HG03571 (cell line): ENCODE data around the gene TOP1.

Experiments used
- ATAC-seq: cut with Tn5 transposase; IDR thresholded peaks from one replicate; pipeline ENCODE4 v1.9.1; 2021; ENCODE audit not compliant: unreplicated experiment

The TOP1 gene

DNA sequence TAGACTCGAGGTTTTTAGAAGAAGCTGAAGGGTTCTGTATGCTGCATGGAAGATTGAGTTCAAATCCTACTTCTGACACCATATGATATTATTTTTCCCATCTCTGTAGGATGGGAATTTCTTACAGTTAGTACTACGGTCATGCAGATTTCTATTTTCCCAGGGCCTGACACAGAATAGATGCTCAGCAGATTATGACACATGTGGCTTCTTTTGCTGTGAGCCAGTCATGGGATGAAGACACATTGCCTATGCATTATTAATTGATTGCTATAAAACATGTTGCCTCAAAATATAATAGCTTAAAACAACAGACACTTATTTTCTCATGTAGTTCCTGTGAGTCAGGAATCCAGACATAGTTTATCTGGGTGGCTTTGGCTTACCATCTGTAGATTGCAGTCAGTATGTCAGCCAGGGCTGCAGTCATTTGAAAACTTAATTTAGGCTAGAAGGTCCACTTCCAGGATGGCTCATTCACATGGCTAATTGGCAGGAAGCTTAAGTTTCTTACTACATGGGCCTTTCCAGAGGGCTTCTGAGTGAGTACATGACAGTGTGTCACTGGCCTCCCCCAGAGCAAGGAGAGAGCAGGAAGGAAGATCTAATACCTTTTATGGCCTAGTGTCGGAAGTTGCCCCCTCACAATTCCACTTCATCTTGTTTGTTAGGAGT, 29.5 kb downstream of the TOP1 start:
- ATAC-seq: no peak

DNA sequence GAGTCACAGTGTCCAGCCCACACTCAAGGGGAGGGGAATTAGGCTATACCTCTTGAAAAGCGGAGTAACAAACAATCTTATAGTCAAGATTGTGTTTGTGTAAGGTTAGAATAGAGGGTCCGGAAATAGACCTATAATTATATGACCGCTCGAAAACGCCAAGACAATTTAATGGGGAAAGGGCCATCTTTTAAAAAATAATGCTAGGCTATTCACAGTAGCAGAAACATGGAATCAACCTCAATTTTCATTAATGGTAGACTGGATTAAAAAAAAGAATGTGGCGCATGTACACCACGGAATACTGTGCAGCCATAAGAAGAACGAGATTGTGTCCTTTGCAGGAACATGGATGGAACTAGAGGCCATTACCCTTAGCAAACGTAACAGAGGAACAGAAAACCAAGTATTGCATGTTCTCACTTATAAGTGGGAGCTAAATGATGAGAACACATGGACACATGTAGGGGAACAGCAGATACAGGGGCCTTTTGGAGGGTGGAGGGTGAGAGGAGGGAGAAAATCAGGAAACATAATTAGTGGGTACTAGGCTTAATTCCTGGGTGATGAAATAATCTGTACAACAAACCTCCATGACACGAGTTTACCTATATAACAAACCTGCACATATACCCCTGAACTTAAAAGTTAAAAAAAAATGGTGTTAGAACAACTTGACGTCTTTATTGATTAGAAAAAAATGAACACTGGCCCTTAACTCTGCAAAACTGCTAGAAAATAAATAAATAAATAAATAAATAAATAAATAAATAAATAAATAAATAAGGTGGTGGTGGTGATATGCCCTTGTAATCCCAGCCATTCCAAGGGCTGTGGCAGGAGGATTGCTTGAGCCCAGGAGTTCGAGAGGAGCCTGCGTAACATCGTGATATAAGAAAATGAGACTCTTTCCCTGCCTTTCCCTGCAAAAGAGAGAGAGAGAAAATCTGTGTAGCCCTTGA, 30.3 kb downstream of the TOP1 start:
- ATAC-seq: no peak

DNA sequence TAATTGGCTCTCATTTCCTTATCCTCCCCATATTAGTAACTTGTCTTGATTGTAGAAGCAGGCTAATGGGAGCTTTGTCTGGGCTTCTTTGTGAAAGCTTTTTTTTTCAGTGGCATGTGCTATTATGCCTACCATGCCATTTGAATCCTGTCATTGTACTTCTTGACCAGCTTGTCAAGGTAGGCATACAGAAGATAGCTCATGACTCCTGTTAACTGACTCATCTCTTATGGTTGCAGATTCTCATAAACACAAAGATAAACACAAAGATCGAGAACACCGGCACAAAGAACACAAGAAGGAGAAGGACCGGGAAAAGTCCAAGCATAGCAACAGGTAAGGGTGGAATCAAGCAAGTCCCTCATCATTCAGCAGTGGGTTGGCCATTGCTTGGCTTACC, 32.5 kb downstream of the TOP1 start:
- no peak for ATAC-seq

DNA sequence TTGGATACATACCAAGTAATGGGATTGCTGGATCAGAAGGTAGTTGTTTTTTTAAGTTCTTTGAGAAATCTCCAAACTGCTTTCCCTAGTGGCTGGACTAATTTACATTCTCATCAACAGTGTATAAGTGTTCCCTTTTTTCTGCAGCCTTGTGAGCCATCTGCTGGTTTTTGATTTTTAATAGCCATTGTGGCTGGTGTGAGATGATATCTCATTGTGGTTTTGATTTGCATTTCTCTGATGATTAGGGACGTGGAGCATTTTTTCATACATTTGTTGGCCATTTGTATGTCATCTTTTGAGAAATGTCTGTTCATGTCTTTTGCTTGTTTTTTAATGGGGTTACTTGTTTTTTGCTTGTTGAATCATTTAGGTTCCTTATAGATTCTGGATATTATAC, 34.8 kb downstream of the TOP1 start:
- ATAC-seq: no peak

DNA sequence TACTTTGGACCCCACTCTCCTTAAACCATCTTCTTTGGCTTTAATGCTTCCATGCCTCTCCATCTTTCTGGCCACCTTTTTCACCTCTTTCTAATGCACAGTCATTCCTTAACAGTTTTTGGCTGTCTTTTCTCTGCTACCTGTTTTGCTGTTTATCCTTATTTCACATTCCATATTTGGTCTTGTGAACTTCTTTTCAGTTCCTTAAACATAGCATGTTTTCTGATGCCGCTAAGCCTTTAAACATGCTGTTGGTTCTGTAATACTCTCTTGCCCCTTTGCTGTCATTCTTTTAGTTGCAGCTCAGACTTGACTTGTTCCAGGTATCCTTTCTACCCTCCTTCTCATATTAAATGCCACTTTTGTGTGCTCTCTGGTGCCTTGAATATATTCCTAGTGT, 35.8 kb downstream of the TOP1 start:
- ATAC-seq: peak; percentile 84

DNA sequence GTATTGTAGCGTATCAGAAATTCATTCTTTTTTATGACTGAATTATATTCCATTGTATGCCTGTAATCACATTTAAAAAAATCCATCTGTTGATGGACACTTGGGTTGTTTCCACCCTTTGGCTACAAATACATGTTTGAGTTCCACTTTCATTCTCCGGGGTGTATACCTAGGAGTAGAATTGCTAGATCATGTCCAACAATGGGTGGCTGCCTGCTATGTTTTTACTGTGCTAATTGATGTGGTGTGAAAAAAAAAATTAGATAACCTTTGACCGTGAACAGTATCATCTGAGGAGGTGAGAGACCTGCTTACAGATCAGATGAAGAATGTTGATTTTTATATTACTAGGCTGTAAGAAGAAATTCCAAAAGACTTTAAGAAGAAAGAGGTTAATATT, 37.1 kb downstream of the TOP1 start:
- no peak for ATAC-seq

DNA sequence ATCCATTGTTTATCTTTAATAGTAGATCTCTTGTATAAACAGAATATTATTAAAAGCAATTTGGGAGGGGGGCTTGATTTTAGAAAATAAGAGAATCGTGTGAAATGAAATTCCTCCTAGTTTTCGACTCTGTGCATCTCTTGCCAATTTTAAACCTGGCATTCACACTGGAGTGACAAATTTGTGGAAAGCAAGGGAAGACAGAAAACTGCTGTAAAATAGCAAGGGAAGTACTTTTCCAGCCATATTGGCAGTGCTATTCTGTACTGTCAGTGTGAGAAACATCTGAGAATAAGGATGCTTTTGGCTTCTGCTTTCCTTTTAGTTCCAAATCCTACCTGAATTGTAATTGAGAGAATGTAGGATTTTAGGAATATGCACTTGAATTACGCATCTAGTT, 40.2 kb downstream of the TOP1 start:
- no peak for ATAC-seq

DNA sequence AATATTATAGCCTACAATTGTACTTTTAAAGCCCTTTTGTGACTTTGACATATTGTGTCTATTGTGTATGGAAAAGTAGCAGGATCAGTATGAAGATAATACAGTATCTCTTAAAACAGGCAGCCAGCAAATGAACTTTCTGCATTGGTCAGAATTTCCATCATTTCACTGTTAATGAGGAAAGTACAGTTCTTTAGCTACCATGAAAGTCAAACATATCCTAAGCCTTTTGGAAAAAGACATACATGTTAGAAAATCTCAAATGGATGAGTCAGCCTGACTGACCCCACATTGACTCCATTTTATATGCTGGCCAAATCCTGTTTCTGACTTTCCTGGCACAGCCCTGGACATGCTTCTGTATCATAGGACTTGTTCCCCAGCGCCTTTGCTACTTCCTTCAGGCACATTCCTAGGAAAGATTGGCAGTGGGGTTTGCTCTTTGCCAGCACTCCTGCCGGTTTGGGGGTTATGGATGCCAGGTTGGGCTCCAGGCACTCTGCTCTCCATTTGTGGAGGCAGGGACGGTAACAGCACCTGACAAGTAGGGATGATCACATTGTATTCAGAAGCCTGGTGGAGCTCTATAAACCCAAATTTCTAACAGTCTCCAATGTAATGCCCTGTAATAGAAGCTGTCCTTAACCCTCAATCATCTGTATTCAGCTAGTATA, 43.7 kb downstream of the TOP1 start:
- no peak for ATAC-seq

DNA sequence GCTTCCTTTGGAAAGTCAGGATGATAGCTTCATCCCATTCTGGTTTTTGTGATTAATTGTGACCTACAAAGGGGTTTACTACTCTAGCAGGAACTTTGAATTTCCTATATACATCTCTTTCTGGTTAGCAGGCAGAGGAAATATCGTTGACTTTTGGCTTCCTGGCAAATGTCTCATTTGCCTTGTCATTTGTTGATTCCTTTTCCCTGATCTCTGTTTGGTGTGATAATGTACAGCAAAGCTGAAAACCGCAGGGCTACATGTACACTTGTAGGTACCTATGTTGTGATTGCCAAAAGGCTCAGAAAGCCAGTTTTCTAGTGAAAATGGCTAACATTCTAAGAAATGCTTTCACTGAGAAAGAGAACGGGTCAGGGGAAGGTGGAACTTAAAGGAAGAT, 44.3 kb downstream of the TOP1 start:
- ATAC-seq: no peak

DNA sequence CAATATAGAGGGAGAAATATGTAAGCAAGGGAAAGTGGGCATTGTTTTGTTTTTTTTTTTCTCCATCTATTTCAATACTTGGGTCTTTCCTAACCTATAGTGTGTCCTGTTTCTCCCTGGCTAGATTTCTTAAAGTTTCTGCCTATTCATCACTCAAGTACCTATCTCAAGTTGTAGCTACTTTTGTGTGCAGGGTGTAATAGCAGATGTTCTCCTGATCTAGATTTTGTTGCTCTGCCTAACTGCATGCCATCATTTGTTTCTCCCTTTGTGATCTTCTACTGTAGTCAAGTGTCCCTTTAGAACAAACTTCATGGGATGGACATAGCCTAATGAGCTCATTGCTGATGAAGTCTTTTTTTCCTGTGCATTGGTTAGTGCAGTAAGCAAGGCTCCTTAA, 45.8 kb downstream of the TOP1 start:
- no peak for ATAC-seq

DNA sequence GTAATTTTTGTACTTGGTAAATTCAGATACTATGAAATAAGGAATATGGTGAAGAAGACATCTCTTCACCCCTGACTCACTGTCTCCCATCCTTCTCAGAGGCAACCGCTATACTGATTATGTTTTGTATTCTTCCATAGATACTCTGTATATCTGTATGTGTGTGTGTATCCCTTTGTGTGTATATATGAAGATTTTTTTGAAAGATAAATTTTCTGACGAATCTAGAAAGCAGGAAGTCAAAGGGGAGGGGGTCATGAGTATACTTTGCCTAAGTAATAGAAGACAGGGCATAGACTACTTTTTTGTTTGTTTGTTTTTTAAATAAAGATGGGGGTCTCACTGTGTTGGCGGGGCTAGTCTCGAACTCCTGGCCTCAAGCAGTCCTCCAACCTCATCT, 48.2 kb downstream of the TOP1 start:
- no peak for ATAC-seq

DNA sequence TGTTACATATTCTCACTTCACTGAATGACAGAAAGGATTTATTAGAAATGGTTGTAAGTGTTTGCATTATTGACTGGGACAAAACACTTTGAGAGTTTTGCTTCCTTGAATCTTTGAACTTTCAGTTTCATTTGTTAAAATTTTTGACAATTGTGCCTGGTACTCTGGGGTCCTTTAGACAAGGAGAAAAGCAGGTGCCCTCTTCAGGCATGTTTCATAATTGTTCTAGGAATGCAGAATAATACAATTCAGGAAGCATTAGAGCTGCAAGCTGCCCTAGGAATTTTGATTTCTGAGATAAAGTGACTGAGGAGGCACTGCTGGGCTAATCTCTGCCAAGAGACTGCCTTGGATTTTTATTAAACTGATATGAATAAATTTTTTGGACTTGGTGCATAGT, 49.7 kb downstream of the TOP1 start:
- no peak for ATAC-seq

DNA sequence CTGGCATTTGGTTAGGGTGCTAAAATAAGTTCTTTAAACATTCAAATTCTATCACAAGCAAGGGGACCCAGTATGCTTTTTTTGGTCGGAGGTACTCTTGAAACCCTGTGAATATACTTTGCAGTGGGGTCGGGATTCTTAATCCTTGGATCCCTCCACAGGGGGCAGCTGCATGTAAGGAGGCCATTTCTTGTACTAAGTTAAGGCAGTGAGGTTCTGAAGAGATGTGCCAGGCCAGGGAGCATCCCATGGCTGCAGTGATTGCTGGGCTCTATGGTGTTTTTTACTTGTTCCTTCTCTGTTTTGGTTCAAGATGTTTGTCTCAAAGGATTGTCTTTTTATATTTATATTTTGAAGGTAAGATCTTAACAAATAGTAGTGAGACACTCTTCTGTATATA, 50.4 kb downstream of the TOP1 start:
- no peak for ATAC-seq

DNA sequence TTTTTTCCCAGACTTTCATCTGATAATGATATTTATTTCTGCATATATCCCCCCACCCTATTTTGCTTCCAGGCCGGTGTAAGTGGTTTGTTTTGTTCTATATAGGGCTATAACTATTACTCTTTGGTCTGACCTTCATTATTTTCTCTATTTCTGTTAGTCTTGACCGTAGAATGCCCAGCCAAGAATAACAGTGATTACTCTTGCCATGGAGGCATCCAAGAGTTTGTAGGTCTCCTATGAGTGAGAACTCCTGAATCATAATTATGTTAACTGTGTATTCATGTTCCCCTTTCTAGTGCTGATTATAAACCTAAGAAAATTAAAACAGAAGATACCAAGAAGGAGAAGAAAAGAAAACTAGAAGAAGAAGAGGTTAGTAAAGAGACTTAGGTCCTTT, 52.2 kb downstream of the TOP1 start:
- ATAC-seq: no peak

DNA sequence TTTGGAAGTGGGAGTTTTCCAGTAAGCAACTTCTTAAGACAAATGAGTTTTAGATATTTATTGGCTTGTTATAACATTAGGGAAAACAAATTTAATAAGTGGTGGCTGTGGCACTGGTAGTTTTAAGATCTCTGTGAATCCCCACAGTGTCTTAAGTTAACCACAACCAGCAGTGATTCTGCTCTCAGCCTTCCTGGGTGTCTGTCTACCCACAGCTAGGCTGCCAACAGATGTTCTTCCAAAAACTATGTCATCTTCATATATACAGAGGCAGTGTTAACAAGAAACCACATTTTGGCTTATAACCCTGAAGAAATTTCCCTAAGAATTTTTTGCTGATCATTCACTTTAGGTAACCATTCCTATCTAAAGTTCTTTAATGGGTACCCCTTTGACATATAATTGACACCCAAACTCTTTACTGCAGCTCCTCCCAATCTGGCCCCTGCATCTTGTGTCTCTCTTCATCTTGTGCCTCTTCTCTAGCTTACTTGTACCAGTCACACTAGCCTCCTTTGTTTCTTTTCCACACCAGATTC, 52.7 kb downstream of the TOP1 start:
- ATAC-seq: no peak

DNA sequence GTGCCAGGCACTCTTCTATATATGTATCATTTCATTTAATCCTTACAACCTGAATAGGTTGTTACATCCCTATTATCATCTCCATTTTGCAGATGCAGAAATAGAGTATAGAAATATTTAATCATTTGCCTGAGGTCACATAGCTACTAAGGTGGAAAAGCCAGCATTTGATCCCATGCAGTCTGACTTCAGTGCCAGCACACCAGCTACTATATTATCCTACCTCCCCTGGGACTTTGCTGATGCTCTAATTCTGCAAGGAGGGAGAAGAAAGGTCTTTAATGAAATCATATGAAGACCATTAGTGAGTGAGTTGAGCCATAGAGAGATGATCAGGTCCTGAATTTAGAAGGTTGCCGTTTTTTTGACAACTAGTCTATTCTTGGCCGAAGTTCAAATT, 53.7 kb downstream of the TOP1 start:
- ATAC-seq: no peak

DNA sequence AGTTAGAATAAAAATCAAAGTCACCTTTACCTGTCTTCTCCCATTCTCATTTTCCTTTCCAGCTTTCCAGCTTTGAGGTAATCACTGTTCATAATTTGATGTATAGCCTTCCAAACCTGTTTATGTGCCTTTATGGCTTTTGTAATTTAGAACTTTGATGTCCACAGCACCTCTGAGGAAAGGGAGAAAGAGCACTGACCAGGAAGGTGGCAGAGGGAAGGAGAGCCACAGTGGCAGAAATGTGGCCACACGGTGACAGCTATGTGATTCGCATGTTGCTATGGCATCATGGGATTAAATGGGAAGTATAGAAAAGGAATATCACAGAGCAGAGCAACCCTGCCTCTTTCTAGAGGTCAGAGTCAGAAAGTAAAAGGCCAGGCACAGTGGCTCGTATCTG, 57.0 kb downstream of the TOP1 start:
- no peak for ATAC-seq

DNA sequence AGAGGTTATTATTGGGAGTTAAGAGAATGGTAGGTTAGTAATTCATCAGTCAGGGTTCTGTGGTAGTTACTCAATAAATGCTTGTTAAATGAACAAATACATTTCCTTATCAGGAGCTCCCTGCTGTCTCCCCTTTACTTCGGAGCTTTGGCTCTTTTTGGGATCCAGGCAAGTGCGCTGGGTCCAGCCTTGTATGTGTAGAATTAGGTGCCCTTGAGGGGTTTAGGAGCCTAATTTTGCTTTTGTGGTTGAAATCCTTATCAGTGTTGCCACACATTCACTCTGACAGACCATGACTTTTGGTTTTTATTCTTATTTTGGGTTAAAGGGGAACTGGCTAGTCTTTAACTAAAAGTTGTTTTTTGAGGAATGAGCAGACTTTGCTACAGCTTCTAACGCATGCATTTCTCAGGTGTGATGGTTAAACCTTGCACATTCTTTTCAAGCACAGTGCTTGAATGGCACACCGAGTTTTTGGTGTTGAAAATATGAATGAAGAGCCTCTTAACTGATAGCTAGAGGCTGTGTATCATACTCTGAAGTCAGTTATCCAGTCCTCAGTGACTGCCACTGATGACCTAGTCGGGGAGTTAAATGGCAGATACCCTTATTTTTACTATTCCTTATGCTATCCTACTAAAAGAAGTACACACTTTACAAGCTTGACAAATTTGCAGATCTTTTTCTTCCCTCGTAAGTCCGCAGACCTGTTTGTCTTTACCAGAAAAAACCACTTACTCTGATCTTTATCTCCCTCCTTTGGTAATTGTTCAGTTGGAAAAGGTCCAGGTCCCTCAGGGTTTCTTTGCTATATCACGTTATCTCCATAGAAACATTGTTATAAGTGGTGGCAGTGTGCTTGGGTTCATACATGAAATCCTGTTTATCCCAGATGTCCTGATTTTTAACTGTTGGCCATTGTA, 58.0 kb downstream of the TOP1 start:
- no peak for ATAC-seq

DNA sequence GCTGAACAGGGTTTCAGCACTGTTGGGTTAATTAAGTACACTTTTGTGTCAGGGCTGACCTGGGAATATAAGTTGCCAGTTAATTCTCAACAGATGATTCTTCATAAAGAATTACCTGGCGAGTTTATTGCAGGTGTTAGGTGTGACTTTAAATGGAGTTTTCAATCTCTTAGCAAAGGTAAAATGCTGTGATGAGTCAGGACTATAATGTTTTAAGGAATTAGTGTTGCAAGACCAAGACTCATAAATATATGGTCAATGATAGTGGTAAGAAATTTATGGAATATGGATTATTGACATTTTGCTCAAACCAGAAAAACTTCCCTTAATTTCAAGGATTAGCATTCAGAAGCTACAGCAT, 58.7 kb downstream of the TOP1 start:
- no peak for ATAC-seq

DNA sequence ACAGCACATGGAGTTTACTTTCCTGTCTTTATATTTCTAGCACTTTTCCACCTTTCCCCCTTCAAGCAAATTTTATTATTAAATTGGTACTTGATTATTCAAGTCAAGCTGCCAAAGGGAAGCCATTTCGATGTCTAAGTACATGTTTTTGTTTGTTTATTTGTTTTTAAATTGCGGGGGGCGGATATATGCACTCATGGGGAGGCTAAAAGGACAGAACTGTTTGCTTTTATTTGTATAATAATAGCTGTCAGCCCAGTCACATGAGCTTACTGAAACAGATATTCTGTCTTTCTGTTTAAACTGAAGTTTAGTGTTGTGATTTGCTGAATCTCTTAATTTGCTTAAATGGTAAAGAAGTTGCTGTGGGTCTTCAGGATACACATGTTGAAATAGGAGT, 59.2 kb downstream of the TOP1 start:
- ATAC-seq: no peak

DNA sequence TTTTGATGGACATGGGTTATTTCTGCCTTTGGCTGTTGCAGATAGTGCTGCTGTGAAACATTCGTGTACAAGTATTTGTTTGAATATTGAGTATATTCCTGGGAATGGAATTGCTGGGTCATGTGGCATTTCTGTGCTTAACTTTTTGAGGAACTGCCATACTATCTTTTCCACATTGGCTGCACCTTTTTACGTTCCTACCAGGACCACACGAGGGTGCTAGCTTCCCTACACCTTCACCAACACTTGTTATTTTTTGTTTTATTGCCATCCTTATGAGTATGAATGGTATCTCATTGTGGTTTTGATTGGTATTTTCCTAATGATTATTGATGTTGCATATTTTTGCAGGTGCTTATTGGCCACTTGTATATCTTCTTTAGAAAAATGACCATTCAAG, 60.9 kb downstream of the TOP1 start:
- no peak for ATAC-seq
